Breast epithelium (tissue), 4 donors: ENCODE data around the gene NOL8. TPM values are rescaled to one million over a fixed set of nuclear protein-coding genes. Genes with fewer than 3 reads are reported as not detected.

Experiments used
- DNase-seq, 2 donors: peaks; one replicate each; pipeline ENCODE4 v3.0.0-alpha.2; 2019; ENCODE audit warnings: low spot score in 2 of 2
- H3K27ac ChIP-seq, 2 donors: fragments of 200-600 bp; sonication (generic) in 1 of 2; one replicate each; pipeline ENCODE4 v1.5.1; 2016 to 2019; ENCODE audit warnings: mild to moderate bottlenecking in 1 of 2
- H3K27me3 ChIP-seq, 2 donors: fragments of 200-600 bp; sonication (generic) in 1 of 2; one replicate each; pipeline versions ENCODE4 v1.5.1 to v1.6.0; 2017 to 2019; ENCODE audit warnings: control low read depth in 1 of 2, mild to moderate bottlenecking in 1 of 2
- H3K36me3 ChIP-seq: fragments of 200-600 bp; one replicate; pipeline ENCODE4 v1.5.1; 2019
- H3K4me1 ChIP-seq, 2 donors: fragments of 200-600 bp; sonication (generic); one replicate each; pipeline ENCODE4 v1.5.1; 2016 to 2019; ENCODE audit warnings: control low read depth in 1 of 2
- H3K4me3 ChIP-seq, 3 donors: fragments of 200-600 bp; sonication (generic); 1 replicate in 2 of 3; 2 replicates in 1 of 3; pipeline ENCODE4 v1.5.1; 2016 to 2019; ENCODE audit warnings: mild to moderate bottlenecking in 3 of 3, moderate library complexity in 2 of 3
- H3K9me3 ChIP-seq, 2 donors: fragments of 200-600 bp; sonication (generic) in 1 of 2; one replicate each; pipeline ENCODE4 v1.5.1; 2016 to 2019; ENCODE audit warnings: control low read depth in 1 of 2
- CTCF ChIP-seq, 3 donors: fragments of 450-650 bp; IDR thresholded peaks; one replicate each; pipeline ENCODE4 v1.5.1; 2016 to 2017; ENCODE audit warnings: antibody characterized with exemption in 3 of 3, mild to moderate bottlenecking in 3 of 3, moderate library complexity in 3 of 3
- POLR2A ChIP-seq: fragments of 450-650 bp; IDR thresholded peaks from one replicate; pipeline ENCODE4 v1.6.1; 2016; ENCODE audit warnings: antibody characterized with exemption, mild to moderate bottlenecking, moderate library complexity
- POLR2AphosphoS5 ChIP-seq, 3 donors: sonication (generic); formaldehyde crosslinking; IDR thresholded peaks; one replicate each; pipeline ENCODE4 v1.6.1; 2017; ENCODE audit warnings: antibody characterized with exemption in 3 of 3
- intact Hi-C: fragments of 100-400 bp; cut with DNase I; formaldehyde crosslinking; loops from one replicate; pipeline ENCODE4 v1.15.1; 2023; ENCODE audit warnings: low total_unique reads
- total RNA-seq, 3 donors: library from RNA; depleted of rRNA; stranded (reverse); fragments of >200 nt; gene quantifications; one replicate each; pipeline ENCODE4 v1.1.0, GENCODE V29; 2016

Gene NOL8
- total RNA-seq, 3 donors from 2014 or later, result 31.2 to 66.6 (median 49.8) TPM

GRCh38 chr9:92312887-92313623 lies 12.1 kb downstream of the NOL8 start:
- no peak for DNase-seq
- H3K4me3 ChIP-seq, result no peak overlapping the region
- H3K9me3 ChIP-seq, result no peaks in the 10 kb centered on the region
- intact Hi-C loops, result no loop called here
- TF ChIP-seq POLR2A (no peak), CTCF (IDR thresholded peaks at IDR 0.05) (no peak), POLR2AphosphoS5 (IDR thresholded peaks at IDR 0.05) (no peak)
- no peaks in the 10 kb centered on the region for H3K27me3 ChIP-seq
- no peak overlapping the region for H3K27ac ChIP-seq
- H3K36me3 ChIP-seq, result peaks cover 4% of the 10 kb centered on the region
- H3K4me1 ChIP-seq, result no peaks in the 10 kb centered on the region

GRCh38 chr9:92310562-92310961 lies 14.6 kb downstream of the NOL8 start:
- no peak for DNase-seq
- intact Hi-C loops, result no loop called here
- Histone ChIP-seq H3K27me3 (no peaks in the 10 kb centered on the region), H3K4me1 (no peaks in the 10 kb centered on the region), H3K27ac (no peak overlapping the region), H3K4me3 (no peak overlapping the region), H3K36me3 (peaks cover 4% of the 10 kb centered on the region), H3K9me3 (no peaks in the 10 kb centered on the region)
- TF ChIP-seq CTCF (IDR thresholded peaks at IDR 0.05), result no peak
- no peak for TF ChIP-seq POLR2AphosphoS5 (IDR thresholded peaks at IDR 0.05)
- no peak for TF ChIP-seq POLR2A

GRCh38 chr9:92308893-92309292 lies 16.3 kb downstream of the NOL8 start:
- intact Hi-C loops, result no loop called here

GRCh38 chr9:92300936-92301335 lies 24.2 kb downstream of the NOL8 start:
- Histone ChIP-seq H3K36me3 (peaks cover 18% of the 10 kb centered on the region), H3K27ac (no peak overlapping the region), H3K27me3 (no peaks in the 10 kb centered on the region), H3K4me3 (no peak overlapping the region), H3K4me1 (no peaks in the 10 kb centered on the region), H3K9me3 (no peaks in the 10 kb centered on the region)
- intact Hi-C loops, result no loop called here
- TF ChIP-seq POLR2AphosphoS5 (IDR thresholded peaks at IDR 0.05) (no peak), POLR2A (no peak), CTCF (IDR thresholded peaks at IDR 0.05) (no peak)
- DNase-seq, result no peak

More at GRCh38 chr9:92308893-92309292, 16.3 kb downstream of the NOL8 start:
- Histone ChIP-seq H3K4me1 (no peaks in the 10 kb centered on the region), H3K27ac (no peak overlapping the region), H3K9me3 (no peaks in the 10 kb centered on the region), H3K27me3 (no peaks in the 10 kb centered on the region), H3K36me3 (peaks cover 4% of the 10 kb centered on the region), H3K4me3 (no peak overlapping the region)
- DNase-seq, result no peak
- TF ChIP-seq POLR2AphosphoS5 (IDR thresholded peaks at IDR 0.05), result no peak
- no peak for TF ChIP-seq POLR2A
- no peak for TF ChIP-seq CTCF (IDR thresholded peaks at IDR 0.05)

- TF ChIP-seq POLR2A, result no peak
- H3K9me3 ChIP-seq, result no peaks in the 10 kb centered on the region
- DNase-seq, result no peak
- peaks cover 18% of the 10 kb centered on the region for H3K36me3 ChIP-seq
- peaks cover 3 to 5% of the 10 kb centered on the region in 2 donors for H3K4me1 ChIP-seq
- intact Hi-C loops, result no loop called here
- H3K27ac ChIP-seq, result no peak overlapping the region
- H3K4me3 ChIP-seq, result no peak overlapping the region
- H3K27me3 ChIP-seq, result no peaks in the 10 kb centered on the region
Observed at GRCh38 chr9:92299116-92299515, 26.0 kb downstream of the NOL8 start.
